Measurements from ENCODE around the gene CLDN9. TPM values are rescaled to one million over a fixed set of nuclear protein-coding genes. Genes with fewer than 3 reads are reported as not detected.

The CLDN9 gene
- total RNA-seq, 1 donor from 2014 or later, result 0.77 TPM

DNA sequence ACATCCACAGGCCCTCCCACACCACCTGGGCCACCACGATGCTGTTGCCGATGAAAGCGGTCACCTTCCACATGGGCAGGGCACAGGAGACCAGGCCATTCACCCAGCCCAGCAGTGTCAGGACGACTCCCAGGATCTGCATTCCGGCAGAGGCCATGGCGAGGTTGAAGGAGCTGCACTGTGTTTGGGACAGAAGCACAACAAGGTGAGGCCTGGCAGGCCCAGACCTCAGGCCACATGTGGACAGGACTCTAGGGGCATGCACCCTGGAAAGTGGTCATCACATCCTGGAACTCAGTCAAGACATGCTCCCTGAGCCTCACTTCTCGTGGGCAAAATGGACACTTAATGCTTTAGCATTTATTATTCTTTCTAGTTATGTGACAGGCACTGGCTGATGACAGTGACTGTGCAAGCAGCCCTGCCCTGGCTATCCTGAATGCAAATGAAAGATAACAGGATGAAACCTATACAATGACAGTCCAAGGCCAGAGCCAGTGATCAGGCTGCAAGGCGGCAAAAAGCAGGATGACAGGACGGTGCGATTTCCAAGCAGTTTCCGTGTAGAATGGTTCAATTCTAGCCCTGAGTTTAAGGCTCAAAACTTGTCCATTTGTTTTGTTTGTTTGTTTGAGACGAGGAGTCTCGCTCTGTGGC lies 3.3 kb downstream of the CLDN9 start:
- intact Hi-C loops (cut with micrococcal nuclease), result no loop called here

DNA sequence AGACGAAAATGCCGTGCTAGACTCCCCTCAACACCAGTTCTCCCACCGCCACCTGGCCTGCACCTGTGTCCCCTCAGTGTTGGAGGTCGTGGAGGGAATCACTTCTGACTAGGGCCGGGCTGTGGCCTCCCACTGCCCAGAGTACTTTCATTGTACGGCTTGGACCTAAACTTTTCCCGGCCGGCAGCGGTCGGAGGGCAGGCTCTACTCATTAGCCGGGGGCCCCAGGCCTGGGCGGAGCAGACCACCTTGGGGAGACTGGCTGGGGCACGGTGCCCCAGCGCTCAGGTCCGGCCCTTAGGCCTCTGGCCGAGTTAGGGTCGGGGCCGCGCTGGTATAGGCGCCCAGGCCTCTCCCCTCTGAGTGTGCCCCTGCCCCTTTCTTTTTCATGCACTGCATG lies 4.6 kb downstream of the CLDN9 start:
- intact Hi-C loops (cut with micrococcal nuclease), result no loop called here

DNA sequence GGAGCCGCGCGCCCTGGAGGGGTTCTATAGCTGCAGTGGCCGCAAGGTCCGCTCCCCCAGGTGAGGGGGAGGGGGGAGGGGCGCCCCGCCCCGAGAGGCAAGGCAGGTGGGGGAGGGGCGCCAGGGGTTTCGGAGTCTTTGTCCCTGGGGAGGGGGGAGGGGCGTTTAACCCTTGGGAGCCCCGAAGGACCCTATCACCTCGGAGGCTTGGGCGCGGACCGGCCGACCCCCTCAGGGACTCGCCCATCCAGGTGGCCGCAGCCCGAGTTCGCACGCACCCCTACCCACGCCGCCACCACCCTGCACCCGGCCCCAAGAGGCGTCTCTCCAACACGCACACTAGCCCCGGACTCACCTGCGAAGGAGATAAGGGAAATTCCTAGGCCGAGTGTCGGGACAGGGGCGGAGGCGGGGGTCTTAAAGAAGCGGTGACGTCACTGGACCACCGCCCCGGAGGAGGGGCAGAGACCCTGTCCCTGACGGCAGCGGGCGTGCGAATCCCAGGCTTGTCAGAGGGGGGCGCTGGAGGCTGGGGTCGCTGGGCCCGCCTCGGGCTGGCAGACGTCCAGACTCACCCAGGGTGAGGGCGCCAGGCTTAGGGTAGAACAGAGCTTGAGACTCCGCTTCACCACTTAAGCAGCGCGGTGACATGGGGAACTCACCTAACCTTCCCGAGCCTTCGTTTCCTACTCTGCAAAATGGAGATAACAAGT lies 5.2 kb downstream of the CLDN9 start, which contains the start of gene CLDN6:
Gene CLDN6 (minus strand): TSS at position 390 of the 713 bp plus-strand sequence. CDS start 2,162 bp downstream, outside the sequence.
- intact Hi-C loops (cut with micrococcal nuclease), result no loop called here

- intact Hi-C loops (cut with micrococcal nuclease), result loop anchor here (1.0 to 10.0 kb wide), 4 partner anchors 15 to 1233 kb away; partner anchors contain the start of genes CLUAP1 and PAQR4
Measured at GRCh38 chr16:3019594-3020246, 7.0 kb downstream of the CLDN9 start.

- intact Hi-C loops (cut with micrococcal nuclease), result loop anchor here (1.0 to 10.0 kb wide), 4 partner anchors 16 to 1232 kb away; partner anchors contain the start of genes CLUAP1 and PAQR4
Measured at GRCh38 chr16:3020247-3020603, 7.5 kb downstream of the CLDN9 start, which contains the start of gene TNFRSF12A. TNFRSF12A (plus strand) TSS chr16:3020368; CDS start chr16:3020398, 30 bp downstream.

DNA sequence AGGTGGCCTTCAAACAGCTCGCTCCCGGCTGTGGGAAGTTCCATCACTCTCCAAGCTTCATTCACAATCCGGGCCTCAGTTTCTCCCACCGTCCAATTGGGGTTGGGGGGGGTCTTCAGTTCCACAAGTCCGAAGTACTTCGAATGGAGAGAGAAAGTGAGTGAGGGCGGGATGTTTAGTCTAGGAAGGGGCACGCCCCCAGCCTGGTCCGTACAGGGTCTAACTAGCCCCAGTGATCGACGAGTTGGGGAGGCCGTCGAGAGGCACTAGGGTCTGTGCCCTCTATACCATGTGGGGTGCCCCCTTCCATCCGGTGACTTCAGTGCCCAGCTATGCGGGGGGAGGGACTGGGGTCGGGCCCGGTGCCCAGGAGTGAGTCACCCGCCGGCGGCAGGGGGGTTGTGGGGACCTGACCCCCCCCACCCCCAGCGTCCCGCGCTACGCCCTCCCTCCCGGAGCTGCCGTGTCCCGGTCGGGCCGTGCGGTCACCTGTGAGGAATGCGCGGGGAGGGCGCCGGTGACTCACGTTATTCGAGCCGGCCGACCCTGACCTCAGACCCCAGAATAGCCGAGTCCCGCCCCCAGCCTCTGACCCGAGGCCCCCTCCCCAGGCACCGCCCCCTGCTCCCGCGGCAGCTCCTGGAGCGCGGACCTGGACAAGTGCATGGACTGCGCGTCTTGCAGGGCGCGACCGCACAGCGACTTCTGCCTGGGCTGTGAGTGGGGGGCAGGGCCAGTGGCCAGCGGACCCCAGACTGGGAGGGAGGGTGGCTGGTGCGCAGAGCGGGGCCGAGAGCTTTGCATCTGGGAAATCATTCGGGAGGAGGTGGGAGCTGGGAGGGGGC lies 8.1 kb downstream of the CLDN9 start:
- intact Hi-C loops (cut with micrococcal nuclease), result loop anchor here (1.0 to 10.0 kb wide), 4 partner anchors 17 to 1231 kb away; partner anchors contain the start of genes CLUAP1 and PAQR4

DNA sequence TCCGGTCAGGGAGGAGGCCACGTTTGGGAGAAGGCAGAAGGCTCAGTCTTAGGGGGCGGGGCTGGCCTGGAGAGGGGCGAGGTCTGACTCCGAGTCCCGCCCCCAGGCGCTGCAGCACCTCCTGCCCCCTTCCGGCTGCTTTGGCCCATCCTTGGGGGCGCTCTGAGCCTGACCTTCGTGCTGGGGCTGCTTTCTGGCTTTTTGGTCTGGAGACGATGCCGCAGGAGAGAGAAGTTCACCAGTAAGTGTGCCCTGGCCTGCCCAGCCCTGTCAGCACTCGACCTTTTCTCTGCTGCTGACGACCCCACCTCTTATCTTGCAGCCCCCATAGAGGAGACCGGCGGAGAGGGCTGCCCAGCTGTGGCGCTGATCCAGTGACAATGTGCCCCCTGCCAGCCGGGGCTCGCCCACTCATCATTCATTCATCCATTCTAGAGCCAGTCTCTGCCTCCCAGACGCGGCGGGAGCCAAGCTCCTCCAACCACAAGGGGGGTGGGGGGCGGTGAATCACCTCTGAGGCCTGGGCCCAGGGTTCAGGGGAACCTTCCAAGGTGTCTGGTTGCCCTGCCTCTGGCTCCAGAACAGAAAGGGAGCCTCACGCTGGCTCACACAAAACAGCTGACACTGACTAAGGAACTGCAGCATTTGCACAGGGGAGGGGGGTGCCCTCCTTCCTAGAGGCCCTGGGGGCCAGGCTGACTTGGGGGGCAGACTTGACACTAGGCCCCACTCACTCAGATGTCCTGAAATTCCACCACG lies 8.9 kb downstream of the CLDN9 start:
- intact Hi-C loops (cut with micrococcal nuclease), result loop anchor here (5.0 to 10.0 kb wide), 3 partner anchors 54 to 1231 kb away; partner anchors contain the start of genes CLUAP1 and PAQR4

DNA sequence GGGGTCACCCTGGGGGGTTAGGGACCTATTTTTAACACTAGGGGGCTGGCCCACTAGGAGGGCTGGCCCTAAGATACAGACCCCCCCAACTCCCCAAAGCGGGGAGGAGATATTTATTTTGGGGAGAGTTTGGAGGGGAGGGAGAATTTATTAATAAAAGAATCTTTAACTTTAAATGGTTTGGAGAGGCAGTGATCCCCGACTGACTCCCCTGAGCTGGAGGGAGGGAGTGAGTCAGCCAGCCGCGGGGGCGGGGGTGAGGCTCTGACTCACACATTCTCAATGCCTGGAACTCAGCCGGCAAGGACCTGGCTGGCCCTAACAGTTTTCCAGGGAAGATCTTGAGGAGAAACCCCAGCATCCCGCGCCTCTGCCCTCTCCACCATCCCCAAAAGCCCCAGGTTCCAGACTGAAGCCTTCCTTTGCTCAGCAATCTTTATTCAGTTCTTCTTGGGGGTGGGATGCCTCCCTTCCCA lies 9.5 kb downstream of the CLDN9 start:
- intact Hi-C loops (cut with micrococcal nuclease), result loop anchor here (5.0 to 10.0 kb wide), 3 partner anchors 55 to 1230 kb away; partner anchors contain the start of genes CLUAP1 and PAQR4

DNA sequence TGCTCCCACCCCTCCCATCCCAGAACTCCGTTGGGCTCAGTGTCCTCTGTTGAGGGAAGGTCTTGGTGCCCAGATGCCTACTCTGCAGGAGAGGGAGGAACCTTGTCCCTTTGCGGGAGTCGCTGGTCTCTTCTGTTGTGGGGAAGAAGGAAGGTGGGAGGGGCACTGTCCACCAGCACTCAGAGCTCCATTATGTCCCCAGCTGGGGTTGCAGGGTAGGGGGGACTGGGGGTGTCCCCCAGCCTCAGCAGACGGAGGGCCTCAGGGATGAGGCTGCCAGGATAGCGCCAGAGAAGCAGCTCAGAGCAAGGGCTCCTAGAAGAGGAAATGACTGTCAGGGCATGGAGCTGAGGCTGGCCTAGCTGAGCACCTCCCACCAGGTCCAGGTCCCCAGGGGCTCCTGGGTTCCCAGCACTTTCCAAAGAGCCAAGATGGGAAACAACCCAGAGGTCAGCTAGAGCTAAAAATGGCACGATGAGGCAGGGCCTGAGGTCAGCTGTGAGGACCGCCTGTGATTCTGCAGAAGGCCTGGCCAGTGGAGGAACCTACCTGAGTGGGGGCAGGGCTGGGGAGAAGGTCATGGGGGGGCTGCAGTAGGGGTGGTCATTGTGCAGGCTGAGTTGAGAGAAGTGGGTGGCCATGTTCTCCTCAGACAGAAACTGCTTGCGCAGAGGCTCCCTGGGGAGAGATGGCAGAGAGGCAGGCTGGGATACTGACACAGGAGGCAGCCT lies 10.1 kb downstream of the CLDN9 start:
- intact Hi-C loops (cut with micrococcal nuclease), result loop anchor here (5.0 to 10.0 kb wide), 3 partner anchors 56 to 1229 kb away; partner anchors contain the start of genes CLUAP1 and PAQR4

DNA sequence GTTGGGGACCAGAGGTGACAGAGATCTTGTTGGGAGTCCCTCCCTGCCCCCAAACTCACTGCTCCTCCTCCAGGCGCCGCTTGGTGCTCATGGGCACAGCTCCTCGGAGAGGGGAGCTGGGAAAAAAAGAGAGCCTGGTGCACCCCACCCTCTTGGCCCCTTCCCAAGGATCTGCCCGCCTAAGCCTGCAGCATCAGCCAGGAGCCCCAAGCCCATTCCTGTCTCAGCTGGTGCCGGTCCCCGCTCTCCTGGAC lies 10.6 kb downstream of the CLDN9 start:
- intact Hi-C loops (cut with micrococcal nuclease), result loop anchor here (5.0 to 10.0 kb wide), 3 partner anchors 56 to 1229 kb away; partner anchors contain the start of genes CLUAP1 and PAQR4

DNA sequence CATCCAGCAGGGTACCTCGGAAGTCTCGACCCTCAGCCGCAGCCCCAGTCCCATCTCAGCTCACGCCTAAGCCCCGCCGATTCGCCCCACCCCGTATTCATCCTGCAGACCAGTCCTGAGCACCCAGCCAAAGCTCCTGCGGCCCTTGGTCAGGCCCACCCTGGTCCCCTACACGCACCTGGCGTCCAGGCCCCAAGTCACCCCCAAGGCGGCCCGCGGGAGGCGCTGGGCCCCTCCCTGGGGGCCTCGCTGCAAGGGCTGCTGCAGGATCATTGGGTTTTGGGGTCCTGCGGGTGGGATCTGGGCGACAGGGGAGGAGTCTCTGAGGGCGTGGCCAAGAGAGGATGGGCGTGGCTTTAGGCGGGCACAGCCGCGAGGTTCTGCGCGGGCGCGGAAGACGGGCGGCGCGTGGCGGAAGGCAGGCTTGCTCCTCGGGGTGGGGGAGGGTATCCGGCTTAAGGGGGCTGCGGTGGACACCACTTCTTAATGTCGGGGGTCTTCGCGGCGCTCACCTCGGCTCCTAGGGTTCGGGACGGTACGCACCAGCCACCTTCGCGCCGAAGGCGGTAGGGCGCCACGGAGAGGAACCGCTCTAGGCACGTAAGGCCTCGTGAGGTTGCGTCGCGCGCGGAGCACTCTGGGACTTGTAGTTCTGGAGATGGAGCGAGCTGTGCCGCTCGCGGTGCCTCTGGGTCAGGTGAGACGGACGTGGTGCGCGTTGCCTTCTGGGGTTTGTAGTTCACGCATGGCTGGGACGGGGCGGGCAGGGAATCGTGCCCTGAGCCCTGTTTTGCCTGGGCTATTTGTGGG lies 11.2 kb downstream of the CLDN9 start, which contains the start of the genes HCFC1R1 and THOC6:
Gene HCFC1R1 (minus strand): TSS at position 274 of the 810 bp plus-strand sequence. CDS start 1 bp downstream, at position 273.
Gene THOC6 (plus strand): TSS at position 367 of the 810 bp plus-strand sequence. CDS start 292 bp downstream, at position 659.
- intact Hi-C loops (cut with micrococcal nuclease), result loop anchor here (5.0 to 10.0 kb wide), 3 partner anchors 57 to 1228 kb away; partner anchors contain the start of genes CLUAP1 and PAQR4

- intact Hi-C loops (cut with micrococcal nuclease), result loop anchor here (10.0 kb wide), 1 partner anchor 479 kb away; the partner anchor contains the start of gene CLUAP1
Measured at GRCh38 chr16:3025032-3026002, 12.6 kb downstream of the CLDN9 start.

DNA sequence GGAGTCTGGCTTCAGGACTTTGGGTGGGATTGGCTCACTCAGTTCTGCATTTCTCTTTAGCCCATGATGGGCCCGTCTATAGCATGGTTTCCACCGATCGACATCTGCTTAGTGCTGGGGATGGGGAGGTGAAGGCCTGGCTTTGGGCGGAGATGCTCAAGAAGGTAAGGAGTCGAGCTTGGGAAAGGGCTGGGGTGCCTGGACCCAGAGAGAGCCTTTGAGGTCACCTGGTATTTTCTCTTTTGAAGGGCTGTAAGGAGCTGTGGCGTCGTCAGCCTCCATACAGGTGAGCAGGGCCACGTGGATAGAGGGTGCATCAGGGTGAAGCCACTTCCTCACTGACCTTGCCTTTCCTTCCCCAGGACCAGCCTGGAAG lies 13.3 kb downstream of the CLDN9 start:
- intact Hi-C loops (cut with micrococcal nuclease), result loop anchor here (10.0 kb wide), 1 partner anchor 479 kb away; the partner anchor contains the start of gene CLUAP1

GRCh38 chr16:3026609-3027488 lies 14.1 kb downstream of the CLDN9 start:
- intact Hi-C loops (cut with micrococcal nuclease), result loop anchor here (10.0 kb wide), 1 partner anchor 478 kb away; the partner anchor contains the start of gene CLUAP1

- intact Hi-C loops (cut with micrococcal nuclease), result loop anchor here (10.0 kb wide), 1 partner anchor 477 kb away; the partner anchor contains the start of gene CLUAP1
Measured at GRCh38 chr16:3027489-3027795, 14.7 kb downstream of the CLDN9 start.

Data from T-helper 2 cell treated with Interferon-gamma antibody and Interleukin-4, amounts not matched to agents 100 ng/mL and 5 ng/mL, for 36 hours (primary cell).